ENCODE results near the gene EGFL6. TPM values are rescaled to one million over a fixed set of nuclear protein-coding genes. Genes with fewer than 3 reads are reported as not detected.

EGFL6 gene
- total and polyA plus RNA-seq, 10 donors: 0.06 to 0.44 (median 0.19) TPM; not detected in 5

DNA sequence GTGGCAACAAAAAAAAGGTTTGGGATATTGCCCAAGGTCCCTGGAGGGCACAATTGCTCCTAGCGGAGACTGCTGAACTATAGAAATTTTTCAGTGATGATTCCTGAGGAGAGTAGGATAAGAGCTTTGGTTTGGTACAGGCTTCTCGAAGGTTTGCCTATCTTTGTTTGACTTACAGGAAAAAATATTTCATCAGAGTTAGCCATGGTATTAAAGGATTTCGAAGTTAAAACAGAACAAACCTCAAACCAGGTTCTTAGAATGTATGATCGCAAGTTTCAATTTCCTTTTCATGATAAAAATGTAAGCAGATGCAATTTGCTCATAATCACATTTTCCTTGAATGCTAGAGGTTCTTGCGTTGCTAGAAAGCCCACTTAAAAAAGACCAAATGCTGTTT lies 1.7 kb downstream of the EGFL6 start:
- Histone ChIP-seq H3K27ac (no peak overlapping the region), H3K27me3 (replicated peaks in 1 of 7) (peaks cover 0 to 84% (median 23%) of the 10 kb centered on the region in 7 donors), H3K4me1 (peaks cover 0 to 9% (median 5%) of the 10 kb centered on the region in 6 donors), H3K9me3 (no peaks in the 10 kb centered on the region), H3K36me3 (no peaks in the 10 kb centered on the region), H3K4me3 (no peak overlapping the region)
- TF ChIP-seq CTCF (IDR thresholded peaks at IDR 0.05 in 8 of 11, conservative IDR thresholded peaks at IDR 0.05 in 3 of 11): no peak
- 51 to 75% (median 58%) methylated on average over 5 of the region's 5 CpGs for WGBS, 5 donors
- intact Hi-C loops (cut with DNase I; ENCODE audit: low total_unique reads): no loop called here
- DNase-seq: no peak

DNA sequence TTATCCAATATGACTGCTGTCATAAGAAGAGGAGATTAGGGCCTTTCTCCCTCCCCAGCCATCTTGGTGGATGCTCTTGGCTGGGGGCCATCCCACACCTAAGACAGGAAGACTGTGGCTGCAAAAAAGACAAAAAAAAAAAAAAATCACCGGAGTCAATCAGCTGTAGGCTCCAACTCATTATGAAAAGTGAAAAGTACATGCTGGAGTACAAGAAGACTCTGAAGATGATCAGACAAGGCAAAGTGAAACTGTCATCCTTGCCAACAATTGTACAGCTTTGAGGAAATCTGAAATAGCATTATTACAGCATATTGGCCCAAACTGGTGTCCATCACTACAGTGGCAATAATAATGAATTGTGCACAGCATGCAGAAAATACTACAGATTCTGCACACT lies 5.2 kb downstream of the EGFL6 start:
- intact Hi-C loops (cut with DNase I; ENCODE audit: low total_unique reads): no loop called here
- Histone ChIP-seq H3K36me3 (no peaks in the 10 kb centered on the region), H3K9me3 (peaks cover 0 to 4% (median 0%) of the 10 kb centered on the region in 8 donors), H3K4me1 (peaks cover 0 to 7% (median 4%) of the 10 kb centered on the region in 6 donors), H3K27me3 (replicated peaks in 1 of 7) (peaks cover 0 to 49% (median 13%) of the 10 kb centered on the region in 7 donors), H3K4me3 (no peak overlapping the region), H3K27ac (no peak overlapping the region)
- TF ChIP-seq POLR2AphosphoS5 (IDR thresholded peaks at IDR 0.05): no peak
- TF ChIP-seq CTCF (IDR thresholded peaks at IDR 0.05 in 8 of 11, conservative IDR thresholded peaks at IDR 0.05 in 3 of 11): no peak
- no peak for TF ChIP-seq POLR2A (IDR thresholded peaks at IDR 0.05)
- WGBS, 5 donors: 26 to 44% (median 32%) methylated on average over 1 of the region's 1 CpG
- no peak for DNase-seq

DNA sequence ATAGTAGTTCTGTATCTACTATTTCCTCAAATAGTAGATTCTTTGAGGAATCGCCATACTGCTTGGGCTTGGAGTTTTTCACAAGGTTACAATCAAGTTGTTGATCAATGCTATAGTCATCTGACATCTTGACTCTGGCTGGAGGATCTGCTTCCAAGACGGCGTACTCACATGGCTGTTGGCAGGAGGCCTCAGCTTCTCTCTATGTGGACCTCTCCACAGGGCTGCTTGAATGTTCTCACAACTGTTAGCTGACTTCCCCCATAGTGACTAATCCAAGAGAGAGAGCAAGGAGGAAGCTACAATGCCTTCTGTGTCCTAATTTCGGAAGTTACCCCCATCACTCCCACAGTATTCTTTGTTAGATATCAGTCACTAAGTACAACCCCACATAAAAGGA lies 10.3 kb downstream of the EGFL6 start:
- Histone ChIP-seq H3K27ac (no peak overlapping the region), H3K4me3 (no peak overlapping the region), H3K27me3 (replicated peaks in 1 of 7) (peaks cover 0 to 12% (median 0%) of the 10 kb centered on the region in 7 donors), H3K36me3 (no peaks in the 10 kb centered on the region), H3K4me1 (no peaks in the 10 kb centered on the region), H3K9me3 (peaks cover 0 to 4% (median 0%) of the 10 kb centered on the region in 8 donors)
- no peak for DNase-seq
- TF ChIP-seq CTCF (IDR thresholded peaks at IDR 0.05 in 8 of 11, conservative IDR thresholded peaks at IDR 0.05 in 3 of 11): no peak
- intact Hi-C loops (cut with DNase I; ENCODE audit: low total_unique reads): no loop called here
- 80 to 95% (median 88%) methylated on average over 4 of the region's 4 CpGs for WGBS, 5 donors

DNA sequence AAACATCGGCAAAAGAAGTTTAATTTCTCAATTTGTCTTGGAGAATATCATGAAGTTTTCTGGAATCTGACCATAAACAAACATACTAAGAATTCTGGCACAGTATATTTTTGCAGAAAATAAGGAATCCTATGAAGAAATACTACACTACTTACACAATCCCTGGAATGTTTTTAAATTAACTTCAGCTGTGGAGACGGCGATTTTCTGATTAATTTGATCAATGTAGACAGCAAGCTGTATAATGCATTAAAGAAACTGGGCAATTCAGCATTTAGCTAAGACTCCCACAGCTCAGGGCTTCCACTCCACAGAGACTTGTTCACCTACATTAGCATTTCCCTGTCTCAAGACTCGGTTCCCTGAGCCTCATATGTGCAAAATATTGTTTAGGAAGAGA lies 12.2 kb downstream of the EGFL6 start:
- WGBS, 5 donors: 68 to 83% (median 78%) methylated on average over 4 of the region's 4 CpGs

More for the DNA sequence above, 12.2 kb downstream of the EGFL6 start:
- intact Hi-C loops (cut with DNase I; ENCODE audit: low total_unique reads): no loop called here
- Histone ChIP-seq H3K4me3 (no peak overlapping the region), H3K4me1 (no peaks in the 10 kb centered on the region), H3K27ac (no peak overlapping the region), H3K9me3 (peaks cover 0 to 7% (median 0%) of the 10 kb centered on the region in 8 donors), H3K36me3 (no peaks in the 10 kb centered on the region), H3K27me3 (replicated peaks in 1 of 7) (peaks cover 0 to 14% (median 0%) of the 10 kb centered on the region in 7 donors)
- TF ChIP-seq POLR2A (IDR thresholded peaks at IDR 0.05): no peak
- TF ChIP-seq CTCF (IDR thresholded peaks at IDR 0.05 in 8 of 11, conservative IDR thresholded peaks at IDR 0.05 in 3 of 11): no peak
- TF ChIP-seq POLR2AphosphoS5 (IDR thresholded peaks at IDR 0.05): no peak
- DNase-seq: no peak

Data from spleen (tissue), 11 donors.